Measurements from ENCODE around the gene LTB4R2.

- TF ChIP-seq CTCF (IDR thresholded peaks at IDR 0.05), result no peak
- TF ChIP-seq POLR2A (IDR thresholded peaks at IDR 0.05), result no peak
Measured at GRCh38 chr14:24300326-24300980, 9.5 kb upstream of the LTB4R2 start.

Measured in lower leg skin (tissue), 3 donors.